ENCODE results near the gene SCAMP3.
"Not testable (repeated sequence)": the region's sequence is repeated elsewhere in the genome, so short reads cannot be mapped to it uniquely, and the experiment has no call there.

Gene SCAMP3

GRCh38 chr1:155254228-155254713 is 7.9 kb downstream of the SCAMP3 start:
- DNase-seq = no peak

- DNase-seq = no peak
Measured at GRCh38 chr1:155253797-155254196, 8.4 kb downstream of the SCAMP3 start.

GRCh38 chr1:155253208-155253607 is 9.0 kb downstream of the SCAMP3 start:
- DNase-seq = no peak

- DNase-seq = no peak
Measured at GRCh38 chr1:155251566-155251965, 10.6 kb downstream of the SCAMP3 start.

GRCh38 chr1:155250633-155251449 is 11.3 kb downstream of the SCAMP3 start:
- peak; percentile 89 for DNase-seq

- DNase-seq = no peak
Measured at GRCh38 chr1:155250246-155250632, 11.9 kb downstream of the SCAMP3 start.

GRCh38 chr1:155247667-155248553 is 14.2 kb downstream of the SCAMP3 start:
- DNase-seq = no peak

GRCh38 chr1:155246796-155247195 is 15.4 kb downstream of the SCAMP3 start:
- DNase-seq = not testable (repeated sequence)

GRCh38 chr1:155245163-155245524 is 17.0 kb downstream of the SCAMP3 start:
- DNase-seq = no peak

- DNase-seq = peak; percentile 100
Measured at GRCh38 chr1:155244368-155245162, 17.6 kb downstream of the SCAMP3 start.

GRCh38 chr1:155242805-155243358 is 19.3 kb downstream of the SCAMP3 start:
- no peak for DNase-seq

GRCh38 chr1:155241841-155242264 is 20.3 kb downstream of the SCAMP3 start:
- DNase-seq = no peak

GRCh38 chr1:155241069-155241679 is 21.0 kb downstream of the SCAMP3 start:
- peak; percentile 86 for DNase-seq

- no peak for DNase-seq
Measured at GRCh38 chr1:155236451-155236850, 25.7 kb downstream of the SCAMP3 start.

- not testable (repeated sequence) for DNase-seq
Measured at GRCh38 chr1:155235375-155235774, 26.8 kb downstream of the SCAMP3 start.

- not testable (repeated sequence) for DNase-seq
Measured at GRCh38 chr1:155233502-155233901, 28.7 kb downstream of the SCAMP3 start.

GRCh38 chr1:155232001-155232978 is 29.9 kb downstream of the SCAMP3 start:
- peak; percentile 63 for DNase-seq

GRCh38 chr1:155231302-155231701 is 30.9 kb downstream of the SCAMP3 start:
- DNase-seq = not testable (repeated sequence)

GRCh38 chr1:155228096-155228427 is 34.1 kb downstream of the SCAMP3 start:
- DNase-seq = no peak

- DNase-seq = peak; percentile 99
Measured at GRCh38 chr1:155227261-155228095, 34.7 kb downstream of the SCAMP3 start.
